ENCODE data around the gene NT5DC1.
A peak's percentile ranks its signal among the peaks of the same experiment; 100 is the strongest.

NT5DC1 gene

GRCh38 chr6:116248577-116248976 is 147.9 kb downstream of the NT5DC1 start:
- no peak for DNase-seq

GRCh38 chr6:116251568-116252384 is 151.1 kb downstream of the NT5DC1 start:
- no peak for DNase-seq

GRCh38 chr6:116253188-116253504 is 152.5 kb downstream of the NT5DC1 start:
- DNase-seq, result no peak

GRCh38 chr6:116253505-116254296 is 153.0 kb downstream of the NT5DC1 start, which contains the start of gene TSPYL4:
Gene TSPYL4 (minus strand): TSS chr6:116254075. CDS start chr6:116254008, 67 bp downstream.
- peak; percentile 95 for DNase-seq

- DNase-seq, result no peak
Observed at GRCh38 chr6:116254297-116255056, 153.8 kb downstream of the NT5DC1 start.

GRCh38 chr6:116255246-116255800 is 154.7 kb downstream of the NT5DC1 start:
- DNase-seq, result no peak

GRCh38 chr6:116256694-116257093 is 156.0 kb downstream of the NT5DC1 start:
- DNase-seq, result no peak

GRCh38 chr6:116258520-116258919 is 157.9 kb downstream of the NT5DC1 start:
- DNase-seq, result no peak

- DNase-seq, result no peak
Observed at GRCh38 chr6:116263353-116263752, 162.7 kb downstream of the NT5DC1 start.

- DNase-seq, result no peak
Observed at GRCh38 chr6:116265041-116265829, 164.6 kb downstream of the NT5DC1 start.

- no peak for DNase-seq
Observed at GRCh38 chr6:116266803-116267202, 166.2 kb downstream of the NT5DC1 start.

GRCh38 chr6:116267836-116268588 is 167.4 kb downstream of the NT5DC1 start:
- no peak for DNase-seq

GRCh38 chr6:116268589-116269293 is 168.1 kb downstream of the NT5DC1 start:
- peak; percentile 71 for DNase-seq

- DNase-seq, result no peak
Observed at GRCh38 chr6:116271149-116271708, 170.6 kb downstream of the NT5DC1 start.

GRCh38 chr6:116277124-116277523 is 176.5 kb downstream of the NT5DC1 start:
- DNase-seq, result no peak

GRCh38 chr6:116278481-116278829 is 177.8 kb downstream of the NT5DC1 start:
- no peak for DNase-seq

- peak; percentile 40 for DNase-seq
Observed at GRCh38 chr6:116278854-116279231, 178.2 kb downstream of the NT5DC1 start.

- peak; percentile 97 for DNase-seq
Observed at GRCh38 chr6:116279232-116280160, 178.8 kb downstream of the NT5DC1 start, which contains the start of gene TSPYL1. Gene TSPYL1 (minus strand): TSS chr6:116279930. CDS start chr6:116279830, 100 bp downstream.

All from CD4-positive, alpha-beta T cell treated with Interleukin-10 for 1 hour (primary cell).